Activated CD4-positive, CD25-positive, alpha-beta regulatory T cell (primary cell): ENCODE results near the gene LINGO3.

Source experiments
- DNase-seq, 4 experiments: peaks; one replicate each; lab custom pipeline; 2025; lab: John Stamatoyannopoulos, UW

Gene LINGO3

GRCh38 chr19:2326699-2327360 lies 18.9 kb upstream of the LINGO3 start:
- DNase-seq: no peak

GRCh38 chr19:2325281-2326046 lies 17.5 kb upstream of the LINGO3 start:
- no peak for DNase-seq

GRCh38 chr19:2324220-2324948 lies 16.4 kb upstream of the LINGO3 start:
- no peak for DNase-seq

- no peak for DNase-seq
These were observed 15.8 kb upstream of the LINGO3 start for GRCh38 chr19:2323707-2324106.

GRCh38 chr19:2321565-2322283 lies 13.8 kb upstream of the LINGO3 start:
- DNase-seq: no peak

- DNase-seq: no peak
These were observed 13.0 kb upstream of the LINGO3 start for GRCh38 chr19:2320939-2321338.

- DNase-seq: no peak
These were observed 12.1 kb upstream of the LINGO3 start for GRCh38 chr19:2320049-2320448.

- no peak for DNase-seq
These were observed 11.6 kb upstream of the LINGO3 start for GRCh38 chr19:2319551-2319950.

GRCh38 chr19:2318923-2319322 lies 11.0 kb upstream of the LINGO3 start:
- DNase-seq: no peak

GRCh38 chr19:2317756-2318155 lies 9.8 kb upstream of the LINGO3 start:
- no peak for DNase-seq

- no peak for DNase-seq
These were observed 9.3 kb upstream of the LINGO3 start for GRCh38 chr19:2317300-2317699.

GRCh38 chr19:2315818-2316353 lies 7.9 kb upstream of the LINGO3 start:
- DNase-seq: no peak

- DNase-seq: no peak
These were observed 7.3 kb upstream of the LINGO3 start for GRCh38 chr19:2315121-2315817.

GRCh38 chr19:2312820-2313501 lies 5.0 kb upstream of the LINGO3 start:
- DNase-seq: no peak

GRCh38 chr19:2311093-2311492 lies 3.1 kb upstream of the LINGO3 start:
- no peak for DNase-seq

GRCh38 chr19:2309734-2310362 lies 1.9 kb upstream of the LINGO3 start:
- DNase-seq: no peak

GRCh38 chr19:2307518-2308012 lies 389 bp downstream of the LINGO3 start:
- DNase-seq: no peak

- no peak for DNase-seq
These were observed 983 bp downstream of the LINGO3 start for GRCh38 chr19:2306971-2307370.

GRCh38 chr19:2306281-2306806 lies 1.6 kb downstream of the LINGO3 start:
- no peak for DNase-seq
